ENCODE measurements around the gene CLCN2.
"Not testable (repeated sequence)": the region's sequence is repeated elsewhere in the genome, so short reads cannot be mapped to it uniquely, and the experiment has no call there.

Gene CLCN2

GRCh38 chr3:184343200-184343876 is 18.1 kb downstream of the CLCN2 start:
- no peak for DNase-seq

DNA sequence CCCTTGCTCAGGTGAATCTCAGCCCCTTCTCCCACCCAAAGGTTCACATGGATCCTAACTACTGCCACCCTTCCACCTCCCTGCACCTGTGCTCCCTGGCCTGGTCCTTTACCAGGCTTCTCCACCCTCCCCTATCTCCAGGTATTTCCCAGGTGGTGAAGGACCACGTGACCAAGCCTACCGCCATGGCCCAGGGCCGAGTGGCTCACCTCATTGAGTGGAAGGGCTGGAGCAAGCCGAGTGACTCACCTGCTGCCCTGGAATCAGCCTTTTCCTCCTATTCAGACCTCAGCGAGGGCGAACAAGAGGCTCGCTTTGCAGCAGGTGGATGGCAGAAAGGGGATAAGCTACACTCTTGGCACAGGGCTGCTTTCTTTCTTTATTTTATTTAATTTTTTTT is 19.5 kb downstream of the CLCN2 start:
- no peak for DNase-seq

DNA sequence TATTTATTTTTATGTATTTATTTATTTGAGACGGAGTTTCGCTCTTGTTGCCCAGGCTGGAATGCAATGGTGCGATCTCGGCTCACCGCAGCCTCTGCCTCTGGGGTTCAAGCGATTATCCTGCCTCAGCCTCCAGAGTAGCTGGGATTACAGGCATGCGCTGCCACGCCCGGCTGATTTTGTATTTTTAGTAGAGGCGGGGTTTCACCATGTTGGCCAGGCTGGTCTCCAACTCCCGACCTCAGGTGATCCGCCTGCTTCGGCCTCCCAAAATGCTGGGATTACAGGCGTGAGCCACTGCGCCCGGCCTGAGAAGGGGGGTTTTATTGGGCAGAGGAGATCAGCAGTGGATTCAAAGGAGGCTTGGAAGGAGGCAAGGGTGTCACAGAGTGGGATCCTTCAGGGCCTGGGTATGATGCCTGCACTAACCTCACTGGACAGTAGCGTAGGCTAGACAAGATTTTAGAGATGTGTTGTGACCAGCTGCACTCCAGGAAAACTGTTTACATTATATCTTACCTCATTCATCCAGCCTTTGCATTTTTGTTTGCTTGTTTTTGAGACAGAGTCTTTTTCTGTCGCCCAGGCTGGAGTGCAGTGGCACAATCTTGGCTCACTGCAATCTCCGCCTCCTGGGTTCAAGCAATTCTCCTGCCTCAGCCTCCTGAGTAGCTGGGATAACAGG is 21.8 kb downstream of the CLCN2 start:
- DNase-seq: not testable (repeated sequence)

DNA sequence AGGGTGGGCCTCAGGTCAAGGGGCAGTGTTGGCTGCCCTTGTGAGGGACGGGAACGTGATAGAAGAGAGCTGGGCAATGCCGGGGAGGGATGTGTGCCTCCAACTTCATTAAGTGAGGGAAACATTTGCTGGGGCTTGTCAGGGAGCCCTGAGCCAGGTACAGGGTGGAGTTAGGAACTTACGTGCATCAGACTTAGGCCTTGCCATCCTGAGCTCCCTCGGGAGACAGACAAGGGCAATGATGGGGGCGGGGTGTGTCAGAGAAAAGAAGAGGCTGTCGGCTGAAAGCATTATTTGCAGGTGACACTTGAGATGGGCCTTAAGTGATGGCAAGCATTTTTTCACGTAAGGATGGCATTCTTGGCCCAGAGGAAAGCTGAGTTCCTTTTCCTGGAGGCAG is 22.4 kb downstream of the CLCN2 start:
- DNase-seq: no peak

GRCh38 chr3:184338511-184338945 is 22.9 kb downstream of the CLCN2 start:
- DNase-seq: no peak

DNA sequence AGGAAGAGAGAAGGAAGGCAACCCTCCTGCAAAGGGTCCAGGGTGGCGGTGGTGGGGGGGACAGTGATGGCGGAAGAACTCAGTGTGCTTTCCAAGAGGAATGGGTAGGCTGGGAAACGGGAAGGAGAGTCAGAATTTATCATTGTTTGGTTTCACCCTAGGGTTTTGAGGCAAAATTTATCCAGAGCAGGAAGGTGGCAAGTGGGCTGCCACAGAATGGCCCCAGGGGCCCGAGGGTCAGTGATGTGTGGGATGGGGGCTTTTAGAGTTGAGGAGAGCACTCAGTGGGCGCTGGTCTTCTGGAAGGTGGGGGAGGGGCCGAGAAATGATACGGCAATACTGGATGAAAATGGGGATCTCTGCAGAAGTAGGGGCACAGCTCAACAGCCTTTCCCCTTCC is 23.4 kb downstream of the CLCN2 start:
- DNase-seq: no peak

GRCh38 chr3:184337399-184337714 is 24.0 kb downstream of the CLCN2 start, which contains the start of gene FAM131A:
Gene FAM131A, plus strand, starts transcription at chr3:184337600. Its CDS starts 31 bp downstream, at chr3:184337631.
- no peak for DNase-seq

GRCh38 chr3:184336547-184337398 is 24.6 kb downstream of the CLCN2 start:
- DNase-seq: no peak

DNA sequence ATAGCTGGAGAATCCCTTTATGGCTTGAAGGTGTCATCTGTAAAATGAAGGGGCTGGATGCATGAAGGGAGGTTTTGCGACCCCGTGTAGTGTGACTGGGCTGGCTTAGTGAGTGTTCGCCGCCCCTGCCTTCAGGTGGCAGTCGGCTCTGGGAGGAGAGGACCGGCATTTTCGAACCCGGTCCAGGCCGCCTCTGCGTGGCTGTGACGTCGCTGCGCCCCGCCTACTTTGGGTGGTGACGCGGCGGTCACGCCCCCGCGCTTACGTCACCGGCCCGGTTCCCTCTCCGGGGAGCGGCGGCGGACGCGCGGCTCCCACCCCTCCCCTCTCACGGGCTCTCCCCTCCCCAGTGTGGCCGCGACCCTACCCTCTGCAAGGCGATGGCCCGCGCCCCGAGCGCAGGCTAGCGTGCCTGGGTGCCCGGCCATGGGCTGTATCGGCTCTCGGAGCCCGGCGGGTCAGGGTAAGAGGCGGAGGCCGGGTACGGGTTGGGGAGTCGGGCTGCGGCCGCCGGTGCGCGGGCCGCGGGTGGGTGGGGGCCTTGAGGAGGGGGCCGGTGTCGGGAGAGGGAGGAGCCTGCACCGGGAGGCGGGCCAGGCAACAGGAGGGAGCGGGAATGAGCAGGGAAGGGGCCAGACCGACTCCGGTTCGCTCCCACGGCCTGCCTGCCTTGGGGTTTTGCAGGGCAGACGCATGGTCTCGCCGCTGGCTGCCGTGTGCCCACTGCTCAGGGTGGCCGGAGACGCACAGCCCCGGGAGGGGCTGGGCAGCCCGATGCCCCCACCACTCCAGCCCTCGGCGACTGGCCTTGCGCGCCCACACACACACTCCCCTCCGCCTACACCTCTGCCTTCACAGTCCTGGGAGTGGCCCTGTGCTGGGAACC is 25.5 kb downstream of the CLCN2 start:
- no peak for DNase-seq

GRCh38 chr3:184335291-184335660 is 26.1 kb downstream of the CLCN2 start:
- no peak for DNase-seq

DNA sequence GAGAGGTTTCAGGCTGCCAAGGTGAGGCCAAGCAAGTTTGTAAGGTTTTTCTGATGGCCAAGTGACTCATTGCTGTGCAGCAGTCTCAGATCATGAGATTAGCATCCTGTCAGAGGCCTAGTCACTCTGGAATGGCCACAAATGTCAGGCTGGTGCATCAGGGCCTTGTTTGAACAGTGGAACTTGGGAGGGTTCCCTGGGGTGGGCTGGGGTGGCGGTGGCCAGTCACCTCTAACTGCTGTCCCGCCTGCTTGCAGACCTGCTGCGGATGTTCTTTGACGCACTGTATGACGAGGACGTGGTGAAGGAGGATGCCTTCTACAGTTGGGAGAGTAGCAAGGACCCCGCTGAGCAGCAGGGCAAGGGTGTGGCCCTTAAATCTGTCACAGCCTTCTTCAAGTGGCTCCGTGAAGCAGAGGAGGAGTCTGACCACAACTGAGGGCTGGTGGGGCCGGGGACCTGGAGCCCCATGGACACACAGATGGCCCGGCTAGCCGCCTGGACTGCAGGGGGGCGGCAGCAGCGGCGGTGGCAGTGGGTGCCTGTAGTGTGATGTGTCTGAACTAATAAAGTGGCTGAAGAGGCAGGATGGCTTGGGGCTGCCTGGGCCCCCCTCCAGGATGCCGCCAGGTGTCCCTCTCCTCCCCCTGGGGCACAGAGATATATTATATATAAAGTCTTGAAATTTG is 26.8 kb downstream of the CLCN2 start:
- no peak for DNase-seq

DNA sequence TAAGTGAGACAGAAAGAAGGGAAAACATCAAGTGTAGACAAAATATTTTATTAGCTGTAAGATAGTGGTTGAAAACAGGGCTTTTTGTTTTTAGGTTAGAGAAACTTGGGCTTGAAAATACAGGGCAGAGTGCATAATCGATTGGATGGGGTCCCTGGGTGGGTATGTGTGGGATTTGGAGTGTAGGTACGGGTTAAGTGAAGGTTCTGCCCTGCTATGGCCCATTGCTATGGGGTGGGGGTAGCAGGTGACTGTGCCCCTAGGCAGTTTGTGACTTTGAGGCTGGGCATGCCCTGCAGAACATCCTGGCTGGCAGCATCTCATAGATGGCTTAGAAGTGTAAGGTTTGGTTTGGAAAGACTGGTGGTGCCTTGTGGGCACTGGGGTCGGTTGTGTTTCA is 27.7 kb downstream of the CLCN2 start:
- no peak for DNase-seq

DNA sequence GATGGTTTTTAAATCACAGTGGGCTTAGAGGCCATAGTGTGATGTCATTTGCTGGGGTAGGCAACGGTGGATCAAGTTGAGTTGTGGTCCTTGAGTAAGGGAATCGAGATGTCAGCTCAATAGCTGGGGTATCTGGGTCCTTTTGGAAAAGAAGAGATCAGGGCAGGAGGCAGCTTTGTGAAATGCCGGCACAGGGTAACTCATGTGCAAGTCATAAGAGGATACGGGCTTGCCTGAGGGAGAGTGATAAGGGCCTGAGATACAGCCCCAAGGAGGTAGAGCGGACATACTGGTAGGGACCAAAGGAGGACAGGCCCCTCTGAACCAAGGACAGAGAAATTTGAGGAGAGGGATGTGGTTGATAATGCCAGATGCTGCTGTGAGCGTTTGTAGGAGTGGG is 28.2 kb downstream of the CLCN2 start:
- DNase-seq: no peak

- DNase-seq: no peak
These were observed 28.9 kb downstream of the CLCN2 start for GRCh38 chr3:184332370-184333090.

- no peak for DNase-seq
These were observed 32.9 kb downstream of the CLCN2 start for GRCh38 chr3:184328516-184328915.

- no peak for DNase-seq
These were observed 34.2 kb downstream of the CLCN2 start for GRCh38 chr3:184327171-184327570.

DNA sequence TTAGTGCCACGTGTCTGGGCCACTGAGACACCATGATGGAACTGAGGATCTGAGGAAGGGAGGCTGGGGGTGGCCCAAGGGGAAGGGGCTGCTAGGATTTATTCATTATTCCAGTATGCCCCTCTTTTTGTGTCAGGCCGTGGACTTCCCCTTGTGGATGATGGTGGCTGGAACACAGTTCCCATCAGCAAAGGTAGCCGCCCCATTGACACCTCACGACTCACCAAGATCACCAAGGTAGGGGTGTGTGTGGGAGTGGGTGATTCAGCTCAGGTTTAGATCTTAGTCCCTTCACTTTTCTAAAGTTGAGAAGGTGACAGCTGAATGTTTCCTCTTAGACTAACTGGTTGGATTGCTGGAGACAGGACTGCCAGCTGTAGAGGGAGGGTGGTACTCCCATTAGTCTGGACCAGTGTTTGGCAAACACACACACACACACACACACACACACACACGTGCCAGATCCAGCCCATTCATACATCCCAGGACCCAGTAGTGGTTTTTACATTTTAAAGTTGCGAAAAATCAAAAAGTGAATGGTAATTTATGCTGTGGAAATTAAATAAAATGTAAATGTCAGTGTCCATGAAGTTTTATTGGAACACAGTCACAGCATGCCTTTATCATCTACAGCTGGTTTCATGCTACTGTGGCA is 35.6 kb downstream of the CLCN2 start:
- no peak for DNase-seq

- DNase-seq: no peak
These were observed 36.1 kb downstream of the CLCN2 start for GRCh38 chr3:184325269-184325668.

DNA sequence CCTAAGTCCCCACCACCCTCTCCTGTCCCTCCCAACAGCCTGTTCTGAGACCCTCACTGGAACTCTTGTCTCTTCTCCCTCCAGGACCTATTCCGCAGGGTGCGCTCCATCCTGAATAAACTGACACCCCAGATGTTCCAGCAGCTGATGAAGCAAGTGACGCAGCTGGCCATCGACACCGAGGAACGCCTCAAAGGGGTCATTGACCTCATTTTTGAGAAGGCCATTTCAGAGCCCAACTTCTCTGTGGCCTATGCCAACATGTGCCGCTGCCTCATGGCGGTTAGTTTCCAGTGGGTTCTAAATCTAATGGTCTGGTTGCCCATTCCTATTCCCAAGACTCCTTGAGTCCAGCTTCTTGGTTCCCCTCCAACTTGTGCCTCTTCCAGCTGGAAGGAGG is 37.7 kb downstream of the CLCN2 start:
- DNase-seq: no peak

DNA sequence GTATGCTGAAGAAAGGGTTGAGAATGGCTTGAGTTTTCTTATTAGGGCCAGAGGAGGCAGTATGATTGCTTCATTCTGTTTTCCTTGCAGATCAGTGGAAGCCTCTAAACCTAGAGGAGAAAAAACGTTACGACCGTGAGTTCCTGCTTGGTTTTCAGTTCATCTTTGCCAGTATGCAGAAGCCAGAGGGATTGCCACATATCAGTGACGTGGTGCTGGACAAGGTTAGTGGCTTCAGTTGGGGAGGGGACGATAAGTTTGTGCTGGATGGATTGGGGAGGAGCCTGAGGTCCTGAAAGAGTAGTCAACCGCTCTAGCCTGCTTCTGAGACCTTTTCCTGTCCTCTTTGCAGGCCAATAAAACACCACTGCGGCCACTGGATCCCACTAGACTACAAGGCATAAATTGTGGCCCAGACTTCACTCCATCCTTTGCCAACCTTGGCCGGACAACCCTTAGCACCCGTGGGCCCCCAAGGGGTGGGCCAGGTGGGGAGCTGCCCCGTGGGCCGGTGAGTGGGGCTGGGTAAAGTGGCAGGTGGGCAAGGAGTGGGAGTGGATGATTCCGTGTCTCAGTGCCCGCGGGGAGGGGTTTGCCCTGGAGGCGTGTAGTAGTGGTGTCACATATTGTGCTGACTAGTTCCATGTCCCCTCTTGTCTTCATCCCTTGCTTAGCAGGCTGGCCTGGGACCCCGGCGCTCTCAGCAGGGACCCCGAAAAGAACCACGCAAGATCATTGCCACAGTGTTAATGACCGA is 38.5 kb downstream of the CLCN2 start:
- no peak for DNase-seq

All from AML-193 (cell line).